ENCODE results near the gene MBOAT1.

MBOAT1 gene

GRCh38 chr6:20211037-20211940, 980 bp downstream of the MBOAT1 start (continued):
- TF ChIP-seq ZNF169 (tag by site-specific recombination; IDR thresholded peaks at IDR 0.05) = no peak
- TF ChIP-seq ZNF121 (tag by site-specific recombination; IDR thresholded peaks at IDR 0.05) = no peak
- TF ChIP-seq ZNF791 (tag by site-specific recombination; IDR thresholded peaks at IDR 0.05) = no peak
- TF ChIP-seq ZNF660 (tag by site-specific recombination; IDR thresholded peaks at IDR 0.05) = no peak
- no peak for TF ChIP-seq ZNF629 (tag by site-specific recombination; IDR thresholded peaks at IDR 0.05)
- TF ChIP-seq OVOL3 (tag by site-specific recombination; IDR thresholded peaks at IDR 0.05) = no peak
- no peak for TF ChIP-seq ZNF610 (tag by site-specific recombination; IDR thresholded peaks at IDR 0.05; ENCODE audit: borderline replicate concordance)
- no peak for TF ChIP-seq ZFP37 (tag by site-specific recombination; IDR thresholded peaks at IDR 0.05)
- TF ChIP-seq ZNF394 (tag by site-specific recombination; IDR thresholded peaks at IDR 0.05; ENCODE audit: borderline replicate concordance) = no peak
- TF ChIP-seq, protein P1, sequence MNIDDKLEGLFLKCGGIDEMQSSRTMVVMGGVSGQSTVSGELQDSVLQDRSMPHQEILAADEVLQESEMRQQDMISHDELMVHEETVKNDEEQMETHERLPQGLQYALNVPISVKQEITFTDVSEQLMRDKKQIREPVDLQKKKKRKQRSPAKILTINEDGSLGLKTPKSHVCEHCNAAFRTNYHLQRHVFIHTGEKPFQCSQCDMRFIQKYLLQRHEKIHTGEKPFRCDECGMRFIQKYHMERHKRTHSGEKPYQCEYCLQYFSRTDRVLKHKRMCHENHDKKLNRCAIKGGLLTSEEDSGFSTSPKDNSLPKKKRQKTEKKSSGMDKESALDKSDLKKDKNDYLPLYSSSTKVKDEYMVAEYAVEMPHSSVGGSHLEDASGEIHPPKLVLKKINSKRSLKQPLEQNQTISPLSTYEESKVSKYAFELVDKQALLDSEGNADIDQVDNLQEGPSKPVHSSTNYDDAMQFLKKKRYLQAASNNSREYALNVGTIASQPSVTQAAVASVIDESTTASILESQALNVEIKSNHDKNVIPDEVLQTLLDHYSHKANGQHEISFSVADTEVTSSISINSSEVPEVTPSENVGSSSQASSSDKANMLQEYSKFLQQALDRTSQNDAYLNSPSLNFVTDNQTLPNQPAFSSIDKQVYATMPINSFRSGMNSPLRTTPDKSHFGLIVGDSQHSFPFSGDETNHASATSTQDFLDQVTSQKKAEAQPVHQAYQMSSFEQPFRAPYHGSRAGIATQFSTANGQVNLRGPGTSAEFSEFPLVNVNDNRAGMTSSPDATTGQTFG (tag by site-specific recombination; IDR thresholded peaks at IDR 0.05; ENCODE audit: borderline replicate concordance) = no peak
- no peak for TF ChIP-seq REPIN1 (tag by site-specific recombination; IDR thresholded peaks at IDR 0.05; ENCODE audit: low read depth)
- no peak for TF ChIP-seq ZNF311 (tag by site-specific recombination; IDR thresholded peaks at IDR 0.05; ENCODE audit: borderline replicate concordance)
- TF ChIP-seq ZNF501 (tag by site-specific recombination; IDR thresholded peaks at IDR 0.05) = no peak
- TF ChIP-seq, protein P2, sequence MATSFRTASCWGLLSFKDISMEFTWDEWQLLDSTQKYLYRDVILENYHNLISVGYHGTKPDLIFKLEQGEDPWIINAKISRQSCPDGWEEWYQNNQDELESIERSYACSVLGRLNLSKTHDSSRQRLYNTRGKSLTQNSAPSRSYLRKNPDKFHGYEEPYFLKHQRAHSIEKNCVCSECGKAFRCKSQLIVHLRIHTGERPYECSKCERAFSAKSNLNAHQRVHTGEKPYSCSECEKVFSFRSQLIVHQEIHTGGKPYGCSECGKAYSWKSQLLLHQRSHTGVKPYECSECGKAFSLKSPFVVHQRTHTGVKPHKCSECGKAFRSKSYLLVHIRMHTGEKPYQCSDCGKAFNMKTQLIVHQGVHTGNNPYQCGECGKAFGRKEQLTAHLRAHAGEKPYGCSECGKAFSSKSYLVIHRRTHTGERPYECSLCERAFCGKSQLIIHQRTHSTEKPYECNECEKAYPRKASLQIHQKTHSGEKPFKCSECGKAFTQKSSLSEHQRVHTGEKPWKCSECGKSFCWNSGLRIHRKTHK (tag by site-specific recombination; IDR thresholded peaks at IDR 0.05) = no peak
- TF ChIP-seq ZNF132 (tag by site-specific recombination; IDR thresholded peaks at IDR 0.05; ENCODE audit: borderline replicate concordance) = no peak
- no peak for TF ChIP-seq CTCF (tag by site-specific recombination; IDR thresholded peaks at IDR 0.05)
- TF ChIP-seq ZNF544 (tag by site-specific recombination; IDR thresholded peaks at IDR 0.05) = no peak
- TF ChIP-seq ZNF335 (tag by site-specific recombination; conservative IDR thresholded peaks at IDR 0.05) = peak; percentile 95
- TF ChIP-seq ZBTB26 (tag by site-specific recombination; optimal IDR thresholded peaks at IDR 0.05) = no peak
- 0 out of 2 replicates have a peak, but pooled peaks have one; percentile 41 for TF ChIP-seq ZFP69B (tag by site-specific recombination; IDR thresholded peaks at IDR 0.05)
- TF ChIP-seq SP7 (tag by site-specific recombination; IDR thresholded peaks at IDR 0.05) = no peak
- TF ChIP-seq ZNF704 (tag by site-specific recombination; IDR thresholded peaks at IDR 0.05) = no peak
- no peak; the same call in 1 of the 2 replicates for TF ChIP-seq ZNF558 (tag by site-specific recombination; IDR thresholded peaks at IDR 0.05)
- no peak for TF ChIP-seq ZNF426 (tag by site-specific recombination; IDR thresholded peaks at IDR 0.05)
- no peak for TF ChIP-seq ZNF175 (tag by site-specific recombination; IDR thresholded peaks at IDR 0.05)
- no peak for TF ChIP-seq GLI2 (tag by site-specific recombination; IDR thresholded peaks at IDR 0.05; ENCODE audit: borderline replicate concordance, low read depth)
- TF ChIP-seq ZNF530 (tag by site-specific recombination; IDR thresholded peaks at IDR 0.05; ENCODE audit: low read depth) = no peak
- TF ChIP-seq ZNF174 (tag by site-specific recombination; IDR thresholded peaks at IDR 0.05) = no peak
- TF ChIP-seq SP2 (tag by site-specific recombination; IDR thresholded peaks at IDR 0.05) = 0 out of 2 replicates have a peak, but pooled peaks have one; percentile 15
- no peak for TF ChIP-seq ZNF560 (tag by site-specific recombination; IDR thresholded peaks at IDR 0.05; ENCODE audit: borderline replicate concordance)
- no peak for TF ChIP-seq KLF8 (tag by site-specific recombination; IDR thresholded peaks at IDR 0.05)
- TF ChIP-seq, protein P3, sequence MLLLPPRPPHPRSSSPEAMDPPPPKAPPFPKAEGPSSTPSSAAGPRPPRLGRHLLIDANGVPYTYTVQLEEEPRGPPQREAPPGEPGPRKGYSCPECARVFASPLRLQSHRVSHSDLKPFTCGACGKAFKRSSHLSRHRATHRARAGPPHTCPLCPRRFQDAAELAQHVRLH (tag by site-specific recombination; IDR thresholded peaks at IDR 0.05) = no peak

Data from HEK293 (cell line).